Medulla oblongata (tissue), 1 donor: ENCODE results near the gene TNKS1BP1.
"Not testable (repeated sequence)": the region's sequence is repeated elsewhere in the genome, so short reads cannot be mapped to it uniquely, and the experiment has no call there.

Experiments
- DNase-seq: peaks from one replicate; pipeline ENCODE4 v3.0.0-alpha.2; 2015; ENCODE audit errors: extremely low spot score

TNKS1BP1 gene

GRCh38 chr11:57311109-57311936 is 13.4 kb downstream of the TNKS1BP1 start:
- DNase-seq: peak; percentile 60

- DNase-seq: no peak
These were observed 14.1 kb downstream of the TNKS1BP1 start for GRCh38 chr11:57310630-57311086.

- DNase-seq: no peak
These were observed 14.7 kb downstream of the TNKS1BP1 start for GRCh38 chr11:57310091-57310490.

GRCh38 chr11:57309106-57310059 is 15.4 kb downstream of the TNKS1BP1 start:
- no peak for DNase-seq

GRCh38 chr11:57308426-57309060 is 16.2 kb downstream of the TNKS1BP1 start:
- no peak for DNase-seq

GRCh38 chr11:57307666-57308270 is 17.0 kb downstream of the TNKS1BP1 start:
- no peak for DNase-seq

GRCh38 chr11:57306940-57307565 is 17.7 kb downstream of the TNKS1BP1 start:
- DNase-seq: no peak

- DNase-seq: no peak
These were observed 18.4 kb downstream of the TNKS1BP1 start for GRCh38 chr11:57306161-57306876.

- DNase-seq: no peak
These were observed 19.2 kb downstream of the TNKS1BP1 start for GRCh38 chr11:57305523-57305922.

GRCh38 chr11:57303990-57304579 is 20.7 kb downstream of the TNKS1BP1 start:
- DNase-seq: no peak

GRCh38 chr11:57303280-57303989 is 21.3 kb downstream of the TNKS1BP1 start:
- DNase-seq: no peak

- no peak for DNase-seq
These were observed 22.3 kb downstream of the TNKS1BP1 start for GRCh38 chr11:57302489-57302888.

GRCh38 chr11:57301711-57302423 is 22.9 kb downstream of the TNKS1BP1 start:
- DNase-seq: no peak

GRCh38 chr11:57300785-57301184 is 24.0 kb downstream of the TNKS1BP1 start:
- DNase-seq: no peak

- no peak for DNase-seq
These were observed 25.5 kb downstream of the TNKS1BP1 start for GRCh38 chr11:57299150-57299737.

- no peak for DNase-seq
These were observed 27.5 kb downstream of the TNKS1BP1 start for GRCh38 chr11:57297221-57297620.

- DNase-seq: not testable (repeated sequence)
These were observed 28.5 kb downstream of the TNKS1BP1 start for GRCh38 chr11:57296205-57296604.
